EH (cell line): Measurements from ENCODE around the gene ASGR1.
"Not testable (repeated sequence)": the region's sequence is repeated elsewhere in the genome, so short reads cannot be mapped to it uniquely, and the experiment has no call there.

Experiments used
- DNase-seq: peaks from one replicate; pipeline ENCODE4 v3.0.0-alpha.2; 2015; ENCODE audit warnings: low read depth

The ASGR1 gene

DNA sequence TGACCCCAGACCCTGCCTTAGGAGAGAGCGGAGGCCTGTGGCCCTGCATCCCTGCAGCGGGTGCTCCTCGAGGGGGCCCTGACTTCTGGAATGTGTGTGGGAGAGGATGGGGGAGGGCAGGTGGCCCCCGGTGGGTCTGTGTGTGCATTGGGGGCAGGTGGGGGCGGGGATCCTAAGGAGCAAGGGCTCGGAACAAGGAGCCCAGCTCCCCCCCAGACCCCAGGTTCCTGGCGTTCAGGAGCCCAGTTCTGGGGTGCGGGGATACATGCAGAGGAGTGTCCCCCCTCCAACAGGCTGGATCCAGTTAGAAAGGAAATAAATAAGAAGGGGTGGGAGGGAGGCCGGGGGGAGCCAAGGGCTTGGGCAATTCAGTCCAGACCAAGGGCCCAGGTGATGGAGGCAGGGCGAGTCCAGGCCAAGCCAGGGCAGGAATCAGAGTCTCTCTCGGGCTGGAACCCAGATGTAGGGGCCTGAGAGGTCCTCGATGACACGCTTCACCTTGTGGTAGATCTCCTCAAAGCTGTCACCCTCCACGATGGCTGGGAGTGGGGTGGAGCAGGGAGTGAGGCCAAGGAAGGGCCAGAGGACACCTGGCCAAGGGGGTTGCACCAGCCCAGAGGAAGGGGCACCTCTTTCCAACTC is 11.2 kb upstream of the ASGR1 start:
- DNase-seq, result no peak

DNA sequence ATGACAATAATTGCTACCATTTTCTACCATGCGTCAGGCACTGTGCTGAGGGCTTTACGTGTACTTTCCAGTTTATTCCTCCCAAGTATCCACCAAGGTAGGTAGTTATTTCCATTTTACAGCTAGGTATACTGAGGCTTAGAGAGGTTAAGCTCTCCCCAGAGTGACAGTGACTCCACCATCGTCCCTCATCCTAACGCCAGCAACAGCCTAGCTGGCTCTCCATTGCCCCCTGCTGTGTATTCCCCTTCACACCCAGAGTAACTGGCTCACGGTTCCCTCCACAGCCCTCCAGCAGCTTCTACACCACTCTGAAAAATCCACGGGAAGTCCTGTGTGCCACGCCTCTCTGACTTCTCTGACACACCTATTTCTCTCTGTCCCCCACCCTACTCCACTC is 7.1 kb upstream of the ASGR1 start:
- DNase-seq, result no peak

DNA sequence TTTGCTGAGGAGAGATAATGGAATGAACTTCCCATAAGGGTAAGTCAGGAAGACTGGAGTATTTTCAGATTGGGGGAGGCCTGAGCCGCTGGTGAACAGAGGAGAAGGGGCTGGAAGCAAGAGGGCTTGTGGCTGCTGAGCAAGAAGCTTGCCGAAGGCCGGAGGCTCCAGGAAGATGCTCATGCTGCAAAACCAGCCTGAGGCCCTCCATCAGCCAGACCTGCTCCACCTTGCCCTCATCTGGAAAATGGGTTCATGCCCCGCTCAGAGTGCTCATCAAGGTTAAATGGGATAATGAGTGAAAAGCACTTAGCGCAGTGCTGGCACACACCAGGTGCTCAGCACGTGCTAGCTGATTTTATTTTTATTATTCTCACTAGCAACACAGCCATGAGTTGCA is 5.5 kb upstream of the ASGR1 start:
- no peak for DNase-seq

DNA sequence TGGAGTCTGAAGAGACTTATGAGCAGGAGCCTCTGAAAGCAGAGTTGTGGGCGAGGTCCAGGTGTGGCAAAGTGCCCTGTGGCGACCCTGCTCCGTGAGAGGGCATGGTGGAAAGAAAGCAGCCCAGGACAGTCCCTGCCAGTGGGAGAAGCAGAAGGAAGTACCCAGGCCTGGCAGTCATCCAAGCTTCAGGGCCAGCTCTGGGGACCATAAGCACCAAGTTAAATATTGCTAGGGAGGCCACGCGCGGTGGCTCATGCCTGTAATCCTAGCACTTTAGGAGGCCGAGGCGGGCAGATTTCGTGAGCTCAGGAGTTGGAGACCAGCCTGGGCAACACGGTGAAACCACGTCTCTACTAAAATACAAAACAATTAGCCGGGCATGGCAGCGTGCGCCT is 4.9 kb upstream of the ASGR1 start:
- no peak for DNase-seq

DNA sequence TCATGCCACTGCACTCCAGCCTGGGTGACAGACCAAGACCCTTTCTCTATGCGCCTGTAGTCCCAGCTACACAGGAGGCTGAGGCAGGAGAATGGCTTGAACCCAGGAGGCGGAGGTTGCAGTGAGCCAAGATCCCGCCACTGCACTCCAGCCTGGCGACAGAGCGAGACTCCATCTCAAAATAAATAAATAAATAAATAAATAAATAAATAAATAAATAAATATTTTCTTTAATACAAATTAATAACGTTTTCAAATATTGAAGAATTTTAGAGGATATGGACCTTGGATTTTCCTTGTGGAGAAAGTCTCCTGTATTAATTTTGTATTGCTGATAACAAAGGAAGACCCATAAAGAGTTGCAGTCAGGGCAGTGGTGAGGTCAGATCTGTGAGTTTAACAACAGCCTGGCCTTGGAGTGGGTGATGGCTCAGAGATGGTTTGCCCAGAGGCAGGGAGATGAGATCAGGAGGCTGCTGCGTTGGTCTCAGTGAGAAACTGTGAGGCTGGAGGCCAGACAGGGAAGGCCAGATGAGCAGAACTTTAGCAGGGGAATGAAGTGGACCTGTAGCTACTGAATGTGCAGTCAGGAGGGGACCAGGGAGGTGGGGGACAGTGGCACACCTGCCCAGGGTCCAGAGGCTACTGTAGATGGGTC is 4.4 kb upstream of the ASGR1 start:
- no peak for DNase-seq

DNA sequence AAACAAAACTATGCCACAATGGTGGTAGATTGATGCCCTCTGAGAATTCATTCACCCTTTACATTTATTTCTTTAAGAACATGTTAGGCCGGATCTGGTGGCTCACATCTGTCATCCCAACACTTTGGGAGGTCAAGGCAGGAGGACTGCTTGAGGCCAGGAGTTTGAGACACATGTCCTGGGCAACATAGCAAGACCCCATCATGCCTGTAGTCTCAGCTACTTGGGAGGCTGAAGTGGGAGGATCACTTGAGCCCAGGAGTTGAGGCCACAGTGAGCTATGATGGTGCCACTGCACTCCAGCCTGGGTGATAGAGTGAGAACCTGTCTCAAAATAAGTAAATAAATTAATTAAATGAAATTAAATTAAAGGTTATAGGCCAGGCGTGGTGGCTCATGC is 2.9 kb upstream of the ASGR1 start:
- not testable (repeated sequence) for DNase-seq

DNA sequence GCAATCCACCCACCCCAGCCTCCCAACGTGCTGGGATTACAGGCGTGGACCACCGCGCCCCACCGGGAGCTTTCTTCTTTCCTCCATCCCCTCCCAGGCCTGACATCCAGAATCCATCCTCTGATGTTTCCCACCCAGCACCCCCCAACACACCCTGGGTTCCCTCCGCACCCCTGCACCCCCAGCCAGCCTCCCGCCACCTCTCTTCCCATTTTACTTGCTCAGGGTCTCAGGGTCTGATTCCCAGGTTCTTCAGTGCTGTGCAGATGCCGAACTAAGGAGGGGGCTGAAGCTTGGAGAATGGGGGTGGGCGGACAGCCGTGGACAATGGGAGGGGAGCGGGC is 225 bp downstream of the ASGR1 start:
- DNase-seq, result no peak

DNA sequence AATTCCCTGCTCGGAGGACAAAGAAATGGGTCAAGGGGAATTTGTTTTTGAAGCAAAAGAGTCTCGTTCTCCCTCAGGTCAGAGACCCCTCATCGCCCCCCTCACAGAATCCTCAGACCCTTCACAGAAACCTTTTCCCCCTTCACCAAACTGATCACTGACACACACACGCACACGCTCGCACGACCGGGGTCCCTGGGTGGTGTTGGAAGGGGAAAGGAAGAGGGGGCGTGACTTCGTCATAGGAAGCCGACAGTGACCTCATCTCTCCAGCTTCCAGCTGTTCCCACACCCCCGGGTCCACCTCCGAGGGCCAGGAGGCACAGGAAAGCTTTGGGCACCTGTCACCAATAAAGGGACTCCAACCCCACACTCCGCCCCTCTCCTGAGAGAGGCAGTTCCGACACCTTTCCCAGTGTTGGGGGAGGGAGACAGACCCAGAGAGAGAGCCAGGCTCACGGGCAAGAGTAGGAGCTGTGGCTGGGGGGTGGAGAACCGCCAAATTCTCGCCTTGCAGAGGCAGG is 1.2 kb downstream of the ASGR1 start:
- DNase-seq, result peak; percentile 36

DNA sequence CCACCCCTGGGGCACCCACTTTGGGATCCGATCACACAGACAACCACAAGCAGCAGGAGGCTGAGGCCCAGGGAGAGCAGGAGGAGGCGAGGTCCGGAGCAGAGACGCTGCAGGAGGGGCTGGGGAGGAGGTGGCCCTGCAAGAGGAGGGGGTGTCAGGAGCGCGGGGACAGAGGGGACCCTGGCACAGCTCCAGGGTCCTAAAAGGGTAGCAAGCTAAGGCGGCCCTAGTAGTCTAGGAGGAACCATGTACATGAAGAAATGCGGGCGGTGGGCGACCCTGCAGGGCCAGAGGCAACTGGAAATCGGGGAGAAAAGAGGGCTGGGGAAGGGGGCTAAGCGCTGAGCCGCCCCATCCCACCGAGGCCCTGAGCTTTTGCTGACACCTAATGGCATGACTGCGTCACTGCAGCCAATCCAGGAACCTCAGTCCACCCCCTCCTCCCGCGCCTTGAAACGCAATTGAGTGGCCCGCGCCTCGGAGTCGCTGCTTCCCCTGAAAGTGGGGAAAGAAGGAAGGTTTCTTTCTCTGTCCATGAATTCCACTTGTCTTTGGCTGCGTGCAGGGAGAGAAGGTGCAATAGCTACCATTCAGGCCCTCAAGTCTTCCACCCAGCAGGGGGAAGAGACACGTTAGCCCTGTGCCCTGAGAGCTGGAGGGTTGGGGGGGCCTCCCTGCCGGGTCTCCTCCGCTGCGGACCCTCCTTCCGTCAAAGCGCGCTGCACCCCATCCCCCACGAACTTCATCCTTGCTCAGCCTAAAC is 1.8 kb downstream of the ASGR1 start:
- DNase-seq, result peak; percentile 72

DNA sequence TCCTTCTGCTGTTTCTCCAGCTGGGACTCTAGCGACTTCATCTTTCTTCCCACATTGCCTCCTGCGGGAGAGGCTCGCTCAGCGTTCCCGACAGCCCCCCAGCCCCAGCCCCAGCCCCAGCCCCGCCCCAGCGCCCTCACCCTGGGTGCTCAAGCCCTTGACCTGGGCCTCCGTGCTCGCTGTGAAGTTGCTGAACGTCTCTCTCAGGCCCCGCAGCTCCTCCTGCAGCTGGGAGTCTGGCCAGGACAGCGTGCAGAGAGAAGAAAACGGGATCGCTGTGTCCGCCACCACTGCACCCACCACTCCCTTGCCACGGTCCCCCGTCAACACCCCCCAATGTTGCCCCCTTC is 2.4 kb downstream of the ASGR1 start:
- no peak for DNase-seq

DNA sequence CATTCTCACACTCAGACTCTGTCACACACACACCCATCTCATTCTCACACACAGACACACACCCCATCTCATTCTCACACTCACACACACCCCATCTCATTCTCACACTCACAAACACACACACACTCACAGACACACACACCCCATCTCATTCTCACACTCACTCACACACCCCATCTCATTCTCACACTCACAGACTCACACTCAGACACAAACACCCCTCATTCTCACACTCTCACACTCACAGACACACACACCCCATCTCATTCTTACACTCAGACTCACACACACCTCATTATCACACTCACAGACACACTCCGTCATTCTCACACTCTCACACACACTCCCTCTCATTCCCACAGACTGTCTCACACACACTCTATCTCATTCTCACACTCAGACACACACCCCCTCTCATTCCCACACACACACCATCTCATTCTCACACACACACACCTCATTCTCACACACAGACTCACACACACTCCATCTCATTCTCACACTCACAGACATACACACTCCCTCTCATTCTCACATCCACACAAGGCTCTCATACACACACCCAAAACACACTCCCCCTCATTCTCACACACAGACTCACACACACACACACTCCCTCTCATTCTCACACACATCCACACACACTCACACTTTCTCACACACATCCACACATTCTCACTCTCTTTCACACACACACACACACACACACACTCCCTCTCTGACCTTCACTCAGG is 2.9 kb downstream of the ASGR1 start:
- DNase-seq, result no peak

DNA sequence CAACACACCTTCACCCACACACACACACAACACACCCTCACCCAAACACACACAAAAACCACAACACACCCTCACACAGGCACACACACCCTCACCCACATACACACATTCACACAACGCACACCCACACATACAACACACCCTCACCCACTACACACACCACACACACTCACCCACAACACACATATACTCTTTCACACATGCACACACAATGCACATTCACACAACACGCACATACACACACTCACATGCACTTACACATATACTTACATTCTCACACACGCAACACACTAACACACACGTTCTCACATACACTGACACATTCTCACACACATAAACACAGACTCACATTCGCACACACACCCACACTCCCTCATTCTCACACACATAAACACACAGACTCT is 3.8 kb downstream of the ASGR1 start:
- DNase-seq, result no peak

DNA sequence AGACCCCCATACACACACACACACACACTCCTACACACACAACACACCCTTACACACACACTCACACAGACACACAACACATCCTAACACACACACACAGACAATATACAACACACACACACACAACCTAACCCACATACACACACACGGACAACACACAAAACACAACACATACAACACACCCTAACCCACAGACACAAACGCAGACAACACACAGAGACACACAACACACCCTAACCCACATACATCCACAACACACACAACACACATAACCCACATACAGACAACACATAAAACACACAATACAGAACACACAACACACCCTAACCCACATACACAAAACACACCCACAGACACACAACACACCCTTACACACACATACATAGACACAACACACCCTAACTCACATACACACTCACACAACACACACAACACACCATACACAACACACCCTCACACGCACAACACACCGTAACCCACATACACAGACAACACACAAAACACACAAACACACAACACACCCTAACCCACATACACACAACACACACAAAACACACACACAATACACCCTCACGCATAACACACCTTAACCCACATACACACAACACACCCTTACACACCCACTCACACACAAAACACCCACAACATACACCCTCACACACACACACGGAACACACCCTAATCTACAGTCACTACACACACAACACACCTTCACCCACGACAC is 4.4 kb downstream of the ASGR1 start:
- DNase-seq, result no peak

DNA sequence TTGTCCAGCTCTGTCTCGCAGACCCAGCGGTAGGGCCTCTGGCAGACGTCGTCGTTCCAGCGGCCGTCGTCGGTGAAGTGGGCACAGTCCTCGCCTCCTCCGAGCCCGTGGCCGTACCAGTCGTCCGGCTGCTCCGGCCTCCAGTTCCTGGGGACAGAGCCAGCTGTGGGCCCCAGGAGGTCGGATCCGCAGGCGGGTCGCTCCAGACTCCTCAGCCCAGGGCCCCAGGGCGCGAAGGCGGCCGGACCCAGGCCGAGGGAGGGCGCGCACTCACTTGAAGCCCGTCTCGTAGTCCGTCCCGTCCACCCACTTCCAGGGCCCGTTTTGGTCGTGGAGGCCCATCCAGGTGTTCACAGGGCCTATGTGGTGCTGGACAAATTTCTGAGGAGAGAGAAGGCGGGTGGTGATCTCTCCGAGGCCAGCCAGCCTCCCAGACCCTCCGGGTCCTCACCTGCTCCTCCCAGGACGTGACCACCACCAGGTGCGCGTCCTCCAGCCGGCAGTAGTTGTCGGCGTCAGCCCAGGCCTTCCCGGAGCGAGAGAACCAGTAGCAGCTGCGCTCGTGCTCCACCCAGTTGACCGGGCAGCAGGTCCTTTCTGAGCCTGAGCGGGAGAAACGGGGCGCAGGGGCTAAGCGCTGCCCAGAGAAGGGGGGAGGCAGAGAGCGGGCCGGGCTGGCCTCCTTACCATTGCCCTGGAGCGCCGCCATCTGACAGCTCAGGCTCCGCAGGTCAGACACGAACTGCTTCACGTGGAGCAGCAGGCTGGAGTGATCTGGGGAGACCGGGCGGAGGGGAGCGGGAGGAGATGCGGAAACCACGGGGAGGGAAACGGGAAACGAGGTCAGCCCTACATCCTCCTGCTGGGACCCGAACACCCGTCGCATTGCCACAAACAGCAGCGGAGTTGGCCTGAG is 5.2 kb downstream of the ASGR1 start:
- DNase-seq, result peak; percentile 12

DNA sequence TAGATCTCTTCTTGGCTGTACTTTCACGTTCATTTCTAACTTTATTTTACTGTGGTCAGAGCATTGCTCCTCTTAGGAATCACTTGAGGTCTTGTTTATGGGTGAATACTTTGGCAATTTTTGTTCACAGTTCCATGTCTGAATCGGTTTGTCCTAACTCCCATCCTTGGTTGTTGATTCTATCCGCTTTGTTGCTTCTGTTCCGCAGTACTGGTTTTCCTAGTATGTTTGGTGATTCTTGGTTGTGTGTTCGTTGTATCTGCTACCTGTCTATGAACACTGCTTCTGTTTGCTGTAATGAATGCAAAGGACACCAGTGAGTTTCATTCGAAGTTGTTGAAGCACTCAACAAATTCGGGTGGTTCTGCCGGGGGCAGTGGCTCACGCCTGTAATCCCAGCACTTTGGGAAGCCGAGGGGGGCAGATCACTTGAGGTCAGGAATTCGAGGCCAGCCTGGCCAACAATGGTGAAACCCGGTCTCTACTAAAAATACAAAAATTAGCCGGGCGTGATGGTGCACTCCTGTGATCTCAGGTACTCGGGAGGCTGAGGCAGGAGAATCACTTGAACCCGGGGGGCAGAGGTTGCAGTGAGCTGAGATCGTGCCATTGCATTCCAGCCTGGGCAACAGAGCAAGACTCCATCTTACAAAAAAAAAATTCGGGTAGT is 6.5 kb downstream of the ASGR1 start:
- not testable (repeated sequence) for DNase-seq

DNA sequence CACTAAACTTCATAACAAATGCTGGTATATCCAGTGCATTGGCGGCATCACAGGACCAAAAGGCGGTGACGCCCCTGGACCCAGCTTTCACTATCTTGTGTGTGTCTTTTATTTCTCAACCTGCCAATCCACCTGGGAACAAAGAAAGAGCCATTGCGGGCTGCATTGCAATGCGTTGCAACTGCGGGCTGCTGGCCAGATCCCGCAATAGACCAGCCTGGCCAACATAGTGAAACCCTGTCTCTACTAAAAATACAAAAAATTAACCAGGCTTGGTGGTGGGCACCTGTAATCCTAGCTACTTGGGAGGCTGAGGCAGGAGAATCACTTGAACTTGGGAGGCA is 9.6 kb downstream of the ASGR1 start:
- not testable (repeated sequence) for DNase-seq

DNA sequence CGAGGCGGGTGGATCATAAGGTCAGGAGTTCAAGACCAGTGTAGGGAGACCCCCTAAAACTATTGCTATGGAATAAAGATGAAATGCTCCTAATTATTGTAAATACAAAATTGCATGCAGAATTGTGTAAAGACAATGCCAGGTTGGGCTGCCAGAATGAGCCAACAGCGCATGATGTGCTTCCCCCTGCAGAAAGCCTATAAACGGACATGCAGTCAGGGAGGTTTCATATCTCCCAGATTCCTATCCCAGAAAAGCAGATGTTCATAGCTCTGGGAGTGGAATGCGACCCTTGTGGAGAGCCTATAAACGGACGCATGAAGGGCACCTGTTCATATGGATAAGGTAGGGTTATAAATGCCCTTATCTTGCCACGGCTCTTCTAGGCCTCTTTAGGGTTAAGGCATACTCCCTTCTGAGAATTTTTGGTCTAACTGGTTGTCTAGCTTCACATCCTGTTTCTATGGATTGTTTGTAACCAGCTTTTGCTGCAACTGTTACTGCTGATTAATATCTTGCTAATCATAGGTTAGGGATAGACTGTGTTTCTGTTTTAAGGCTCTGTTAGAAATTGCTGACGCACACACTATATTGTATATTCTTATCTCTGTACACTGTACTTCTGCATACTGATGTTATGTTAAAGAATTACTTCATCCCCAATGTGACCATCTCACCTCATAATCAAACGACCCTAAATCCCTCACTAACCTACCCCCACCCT is 10.2 kb downstream of the ASGR1 start:
- DNase-seq, result not testable (repeated sequence)

DNA sequence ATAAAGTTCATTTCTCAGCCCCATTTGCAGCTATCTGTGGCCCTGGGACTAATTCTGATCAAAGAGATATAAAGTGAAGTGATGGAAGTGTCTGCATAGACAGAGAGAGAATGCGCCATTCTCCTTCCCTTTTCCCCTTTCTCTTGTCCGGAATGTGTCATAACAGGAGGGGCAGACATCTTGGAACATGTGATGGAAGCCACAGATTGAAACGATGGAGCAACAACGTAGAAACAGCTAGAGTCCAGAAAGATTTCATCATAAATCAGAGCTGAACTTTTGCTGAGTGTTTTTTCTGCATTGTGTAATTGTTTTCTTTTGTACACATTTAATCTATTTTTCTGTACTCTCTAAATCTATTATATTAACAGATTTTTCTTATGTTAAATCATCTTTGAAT is 11.3 kb downstream of the ASGR1 start:
- DNase-seq, result peak; percentile 26

DNA sequence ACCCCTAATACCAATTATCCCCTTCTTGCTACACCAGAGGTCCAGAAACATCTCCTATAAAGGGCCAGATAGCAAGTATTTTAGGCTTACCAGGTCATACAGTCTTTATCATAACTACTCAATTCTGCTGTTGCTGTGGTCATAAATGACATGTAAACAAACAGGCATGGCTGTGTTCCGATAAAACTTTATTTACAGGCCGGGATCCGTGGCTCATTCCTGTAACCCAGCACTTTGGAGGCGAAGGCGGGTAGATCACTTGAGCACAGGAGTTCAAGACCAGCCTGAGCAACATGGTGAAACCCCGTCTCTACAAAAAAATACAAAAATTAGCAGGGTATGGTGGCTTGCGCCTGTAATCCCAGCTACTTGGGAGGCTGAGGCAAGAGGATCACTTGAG is 12.3 kb downstream of the ASGR1 start:
- DNase-seq, result no peak

DNA sequence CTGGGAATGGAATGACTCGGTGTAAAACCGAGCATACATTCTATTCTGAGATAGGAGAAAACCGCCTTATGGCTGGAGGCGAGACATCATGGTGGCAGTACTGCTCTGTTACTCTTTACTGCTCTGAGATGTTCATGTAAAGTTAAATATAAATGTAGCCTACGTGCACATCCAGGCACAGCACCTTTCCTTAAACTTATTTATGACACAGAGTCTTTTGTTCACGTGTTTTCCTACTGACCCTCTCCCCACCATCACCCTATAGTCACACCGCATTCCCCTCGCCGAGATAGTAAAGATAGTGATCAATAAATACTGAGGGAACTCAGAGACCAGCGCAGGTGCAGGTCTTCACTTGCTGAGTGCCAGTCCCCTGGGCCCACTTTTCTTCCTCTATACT is 19.6 kb downstream of the ASGR1 start:
- DNase-seq, result not testable (repeated sequence)
